Skin of body (tissue), 2 donors: ENCODE data around the gene PCNA. TPM values are rescaled to one million over a fixed set of nuclear protein-coding genes. Genes with fewer than 3 reads are reported as not detected.
A peak's percentile ranks its signal among the peaks of the same experiment; 100 is the strongest.

ENCODE experiments used
- DNase-seq: peaks from one replicate; lab custom pipeline; 2025; lab: John Stamatoyannopoulos, UW
- total RNA-seq: library from RNA; depleted of rRNA; stranded (reverse); fragments of >200 nt; gene quantifications from one replicate; pipeline ENCODE4 v1.2.3, GENCODE V29; 2014

Gene PCNA
- 56.2 TPM for total RNA-seq

DNA sequence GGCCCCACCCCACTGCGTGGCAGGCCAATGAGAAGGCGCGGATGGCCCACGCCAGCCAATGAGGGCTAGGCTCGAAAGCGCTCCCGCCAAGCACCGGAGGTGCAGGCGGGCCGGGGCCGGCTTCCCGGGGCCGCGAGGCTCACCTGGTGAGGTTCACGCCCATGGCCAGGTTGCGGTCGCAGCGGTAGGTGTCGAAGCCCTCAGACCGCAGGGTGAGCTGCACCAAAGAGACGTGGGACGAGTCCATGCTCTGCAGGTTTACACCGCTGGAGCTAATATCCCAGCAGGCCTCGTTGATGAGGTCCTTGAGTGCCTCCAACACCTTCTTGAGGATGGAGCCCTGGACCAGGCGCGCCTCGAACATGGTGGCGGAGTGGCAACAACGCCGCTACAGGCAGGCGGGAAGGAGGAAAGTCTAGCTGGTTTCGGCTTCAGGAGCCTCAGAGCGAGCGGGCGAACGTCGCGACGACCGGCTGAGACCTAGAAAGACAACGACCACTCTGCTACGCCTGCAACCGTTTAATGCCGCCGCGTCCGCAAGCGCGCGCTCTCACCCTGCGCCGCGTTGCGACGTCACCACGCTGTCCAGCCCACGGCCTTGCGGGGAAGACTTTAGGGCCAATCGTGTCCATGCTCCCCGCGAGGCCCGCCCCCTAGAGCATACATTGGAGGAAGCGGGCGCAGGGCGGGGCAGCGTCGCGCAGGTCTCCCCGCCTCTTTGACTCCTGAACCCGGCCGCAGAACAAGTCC is at the start of gene PCNA:
Gene PCNA (minus strand): TSS at position 524 of the 750 bp plus-strand sequence. CDS start 160 bp downstream, at position 364.
- peak; percentile 91 for DNase-seq

DNA sequence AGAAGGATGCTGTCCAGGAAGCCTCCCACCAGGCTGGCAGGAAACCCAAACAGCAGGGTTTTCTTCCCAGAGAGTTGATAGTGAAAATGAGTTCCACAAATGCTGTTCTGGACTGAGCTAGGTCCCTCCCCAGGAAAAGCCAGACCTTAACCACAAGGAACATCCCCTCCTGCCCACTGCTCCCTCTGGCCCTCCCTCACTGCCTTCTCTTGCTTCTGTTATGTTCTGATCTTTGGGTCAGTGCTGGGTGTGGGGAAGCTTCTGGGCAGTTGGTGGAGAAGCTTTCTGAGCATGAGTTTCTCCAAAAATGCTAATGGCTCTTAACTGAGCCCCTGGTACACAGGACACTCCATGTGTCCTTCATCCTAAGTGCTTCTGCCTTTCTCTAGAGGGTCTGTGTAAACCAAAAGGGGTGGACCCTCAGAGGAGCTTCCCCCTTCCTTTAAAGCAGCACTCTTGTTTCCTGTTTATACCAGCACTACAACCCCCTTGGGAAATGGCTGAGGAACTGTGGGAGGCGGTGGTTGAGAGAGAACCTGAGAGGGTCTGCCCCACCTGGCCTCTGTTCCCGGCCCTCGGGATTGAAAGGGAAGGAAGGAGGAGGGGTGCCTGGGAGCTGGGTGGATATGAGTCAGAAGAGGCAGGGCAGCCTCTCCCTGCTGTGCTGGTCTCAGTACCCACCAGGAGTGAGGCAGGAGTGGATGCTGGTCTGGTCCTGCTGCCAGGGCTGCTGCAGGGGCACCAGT is 49.1 kb upstream of the PCNA start:
- DNase-seq = no peak

DNA sequence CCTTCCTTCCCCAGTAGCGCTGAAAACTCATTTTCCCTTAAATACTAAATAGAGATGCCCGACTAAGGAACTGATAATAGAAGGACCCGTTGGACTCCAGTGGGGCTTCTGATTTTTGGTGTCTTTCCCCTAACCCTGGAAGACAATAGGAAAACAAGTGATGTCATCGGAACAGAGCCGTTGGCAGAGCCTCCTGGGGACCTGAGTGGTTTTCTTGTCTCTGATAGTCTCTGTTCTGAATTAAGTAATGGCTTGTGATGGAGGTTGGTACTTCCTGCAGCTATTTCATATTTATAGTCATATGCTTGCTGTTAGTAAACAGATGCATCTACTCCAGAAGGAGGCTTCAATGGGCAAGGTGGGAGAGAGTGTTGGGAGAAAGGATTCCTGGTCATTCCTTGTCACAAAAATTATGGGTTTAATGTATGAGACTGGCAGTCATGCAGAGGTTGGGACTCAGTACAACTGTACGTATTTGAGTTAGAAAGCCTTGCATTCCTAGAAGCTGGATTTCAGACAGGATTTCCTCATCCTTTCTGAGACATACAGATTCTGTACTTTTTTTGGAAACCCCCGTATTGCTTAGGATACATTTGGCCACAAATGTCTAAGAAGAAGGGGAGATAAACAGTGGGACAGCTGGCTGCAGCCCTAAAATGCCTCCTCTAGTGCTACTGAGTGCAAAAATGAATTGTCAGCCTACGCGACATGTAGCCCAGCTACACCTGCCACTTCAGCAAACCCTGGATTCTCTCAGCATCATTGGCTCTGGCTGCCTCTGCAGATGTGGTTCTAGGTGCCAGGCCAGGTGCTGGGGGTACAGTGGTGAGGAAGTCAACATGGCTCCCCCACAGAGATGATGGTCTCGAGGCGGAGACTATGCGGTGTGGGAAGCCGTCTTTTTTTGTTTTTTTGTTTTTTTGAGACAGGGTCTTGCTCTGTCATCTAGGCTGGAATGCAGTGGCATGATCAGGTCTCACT is 45.2 kb upstream of the PCNA start:
- no peak for DNase-seq

DNA sequence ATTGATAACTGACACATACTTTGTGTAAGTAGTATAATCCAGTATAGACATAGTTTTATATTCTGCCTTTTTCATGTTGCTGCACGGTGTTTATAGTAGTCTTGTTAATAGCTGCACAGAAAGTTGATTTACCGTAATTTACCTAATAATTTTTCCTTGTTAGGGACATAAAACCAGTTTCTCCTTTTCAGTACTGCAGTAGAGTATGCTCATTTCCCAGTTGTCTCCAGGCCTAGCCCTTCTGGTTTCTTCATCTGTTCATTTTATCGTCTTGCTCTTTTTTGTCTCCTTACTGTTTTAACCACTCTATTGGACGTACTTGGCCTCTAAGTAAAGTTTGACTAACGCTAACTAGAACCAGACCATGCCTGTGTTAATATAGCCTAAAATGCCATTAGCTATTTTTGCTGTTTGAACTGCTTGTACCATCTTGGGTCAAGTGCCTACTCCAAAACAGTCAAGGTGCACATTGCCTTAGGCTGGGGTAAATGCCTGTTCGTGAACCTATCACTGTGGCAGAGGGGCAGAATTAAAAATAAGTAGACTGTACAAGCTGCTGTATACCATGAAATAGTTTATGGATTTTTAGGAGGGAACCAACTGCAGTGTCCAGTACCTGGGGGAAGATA is 41.9 kb upstream of the PCNA start:
- no peak for DNase-seq

DNA sequence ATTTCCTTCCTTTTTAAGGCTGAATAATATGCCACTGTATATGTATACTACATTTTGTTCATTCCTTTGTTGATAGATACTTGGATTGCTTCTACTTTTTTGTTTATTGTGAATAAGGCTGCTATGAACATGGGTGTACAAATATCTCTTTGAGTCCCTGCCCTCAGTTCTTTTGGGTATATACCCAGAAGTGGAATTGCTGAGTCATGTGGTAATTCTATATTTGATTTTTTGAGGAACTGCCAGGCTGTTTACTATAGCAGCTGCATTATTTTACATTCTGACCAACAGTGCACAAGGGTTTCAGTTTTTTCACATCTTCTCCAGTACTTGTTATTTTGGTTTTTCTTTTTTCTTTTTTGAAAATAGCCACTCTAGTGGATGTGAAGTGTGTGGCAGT is 41.1 kb upstream of the PCNA start:
- no peak for DNase-seq

DNA sequence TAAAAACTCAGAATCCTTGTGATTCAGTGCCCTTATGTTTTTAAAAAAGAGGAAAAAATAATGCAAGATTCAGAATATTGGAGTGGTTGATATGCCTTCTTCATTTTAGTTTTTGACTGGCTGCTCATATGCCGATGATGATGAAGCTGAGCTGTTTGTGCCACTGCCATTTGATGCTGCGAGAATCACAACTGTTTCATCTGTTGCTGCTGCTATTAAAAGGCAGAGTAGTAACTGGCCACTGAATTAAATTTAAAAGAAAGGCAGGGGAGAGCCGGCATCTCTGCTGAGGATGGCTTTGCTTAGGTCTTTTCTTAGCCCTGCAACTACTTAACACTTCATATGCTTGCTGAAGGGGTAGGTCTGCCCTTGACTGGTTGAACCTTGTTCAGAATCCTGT is 40.2 kb upstream of the PCNA start:
- DNase-seq = no peak

DNA sequence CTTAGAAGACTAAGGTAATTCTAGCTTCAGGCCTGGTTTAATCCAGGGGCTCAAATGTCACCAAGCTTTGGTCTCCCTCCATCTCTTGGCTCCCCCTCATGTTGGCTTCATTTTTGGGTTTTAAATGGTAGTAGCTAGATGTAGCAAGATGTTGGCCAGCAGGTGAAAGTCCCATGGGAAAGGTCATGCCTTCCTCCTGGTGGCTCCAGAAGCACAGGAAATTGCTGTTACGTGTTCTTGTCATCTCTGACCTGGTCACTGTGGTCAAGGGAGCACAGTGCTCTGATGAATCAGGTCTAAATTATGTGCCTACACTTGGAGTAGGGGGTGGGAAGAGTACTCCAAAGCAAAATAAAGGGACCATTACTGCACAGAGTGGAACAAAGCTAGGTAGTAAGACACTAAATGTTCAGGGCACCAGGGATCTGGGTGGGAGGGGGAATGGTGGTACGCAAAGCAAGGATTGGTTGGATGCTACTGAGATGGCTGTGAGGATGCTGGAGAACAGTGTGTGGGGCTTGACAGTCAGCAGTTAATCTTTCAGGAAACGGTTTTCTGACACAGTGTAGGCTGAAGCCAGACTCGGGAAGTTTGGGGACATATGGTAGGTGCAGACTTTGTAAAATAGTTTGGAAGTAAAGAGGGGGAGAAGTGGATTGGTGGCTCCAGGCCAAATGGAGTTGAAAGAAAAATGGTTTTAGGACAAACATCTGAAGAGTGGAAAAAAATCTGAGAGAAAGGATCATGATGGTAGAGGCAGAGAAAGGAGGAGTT is 37.1 kb upstream of the PCNA start:
- no peak for DNase-seq

DNA sequence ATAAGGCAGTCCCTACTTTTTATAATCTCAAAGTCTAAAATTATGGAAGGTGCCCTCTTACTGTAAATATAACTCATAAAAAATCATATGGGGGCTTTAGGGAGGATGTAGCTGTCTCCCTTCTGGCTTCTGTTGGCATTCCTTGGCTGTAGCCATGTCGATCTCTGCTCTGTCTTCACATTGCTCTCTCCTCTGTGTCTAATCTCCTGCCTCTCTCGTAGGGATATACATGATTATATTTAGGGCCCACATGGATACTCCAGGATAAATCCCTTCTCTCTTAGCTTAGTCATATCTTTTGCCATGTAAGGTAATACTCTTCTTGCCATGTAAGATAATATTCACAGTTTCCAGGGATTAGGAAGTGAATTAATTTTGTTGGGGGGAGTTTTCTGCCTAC is 35.6 kb upstream of the PCNA start:
- DNase-seq = no peak

DNA sequence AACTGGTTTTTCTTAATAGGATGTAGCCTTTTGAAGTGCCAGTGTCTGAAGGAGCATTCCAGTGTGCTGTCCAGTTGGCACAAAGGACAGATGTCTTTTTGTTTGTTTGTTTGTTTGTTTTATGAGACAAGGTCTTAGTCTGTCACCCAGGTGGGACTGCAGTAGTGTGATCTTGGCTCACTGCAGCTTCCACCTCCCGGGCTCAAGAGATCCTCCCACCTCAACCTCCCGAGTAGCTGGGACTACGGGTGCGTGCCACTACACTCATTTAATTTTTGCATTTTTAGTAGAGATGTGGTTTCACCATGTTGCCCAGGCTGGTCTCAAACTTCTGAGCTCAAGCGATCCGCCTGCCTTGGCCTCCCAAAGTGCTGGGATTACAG is 34.8 kb upstream of the PCNA start:
- DNase-seq = no peak

DNA sequence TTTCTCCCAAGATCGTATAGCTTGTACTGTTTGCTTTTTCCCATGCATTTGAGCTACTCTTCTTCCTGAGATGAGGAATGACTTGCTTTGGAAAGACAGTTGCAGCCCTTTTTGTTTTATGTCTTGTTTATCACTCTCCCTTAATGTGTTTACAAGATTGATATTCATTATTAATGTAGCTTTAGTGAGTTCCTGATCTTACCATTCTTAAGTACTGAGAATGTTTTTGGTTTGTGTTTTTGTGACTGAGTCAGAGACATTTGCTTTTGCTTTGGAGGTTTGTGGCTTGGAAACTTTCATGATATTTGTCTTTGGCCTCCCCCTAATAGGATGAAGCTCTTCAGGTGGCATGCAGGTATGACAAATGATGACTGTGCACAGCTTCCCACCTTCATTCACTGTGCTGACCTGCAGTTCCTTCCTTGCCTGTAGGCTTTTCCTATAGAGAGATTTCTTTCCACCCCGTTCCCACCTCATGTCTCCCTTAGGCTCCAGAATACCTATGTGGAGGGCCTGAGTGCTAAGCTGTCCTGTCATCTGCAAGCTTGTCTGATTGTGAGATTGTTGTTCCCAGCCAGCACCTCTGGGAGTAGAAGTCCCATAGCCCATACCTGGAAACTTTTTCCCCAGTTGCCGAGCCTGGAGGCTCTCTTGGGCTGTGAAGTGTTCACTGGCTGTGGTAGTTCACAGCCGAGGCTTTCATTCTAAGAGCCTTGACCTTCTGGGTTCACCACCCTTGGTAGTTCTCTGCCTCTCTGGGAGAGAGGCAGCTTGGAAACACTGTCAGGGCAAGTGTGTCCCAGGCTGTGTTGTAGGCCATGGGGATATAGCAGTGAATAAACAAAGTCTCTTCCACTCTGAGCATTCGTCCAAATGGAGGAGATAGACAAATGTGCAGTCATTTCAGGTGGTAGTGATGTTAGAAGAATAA is 34.1 kb upstream of the PCNA start:
- DNase-seq = no peak

DNA sequence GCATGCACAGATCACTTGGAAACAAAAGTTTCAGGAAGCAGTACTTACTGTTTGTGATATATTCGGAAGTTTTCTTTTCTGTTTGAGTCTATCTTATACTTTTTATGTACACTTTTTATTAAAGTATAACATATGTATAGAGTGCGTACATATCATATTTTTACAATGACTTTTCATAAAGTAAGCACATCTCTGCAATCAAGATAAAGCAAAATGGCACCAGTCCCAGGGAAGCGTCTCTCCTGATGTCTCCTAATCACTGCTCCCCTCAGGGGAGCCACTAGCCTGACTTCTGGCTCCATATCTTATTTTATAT is 33.4 kb upstream of the PCNA start:
- no peak for DNase-seq

DNA sequence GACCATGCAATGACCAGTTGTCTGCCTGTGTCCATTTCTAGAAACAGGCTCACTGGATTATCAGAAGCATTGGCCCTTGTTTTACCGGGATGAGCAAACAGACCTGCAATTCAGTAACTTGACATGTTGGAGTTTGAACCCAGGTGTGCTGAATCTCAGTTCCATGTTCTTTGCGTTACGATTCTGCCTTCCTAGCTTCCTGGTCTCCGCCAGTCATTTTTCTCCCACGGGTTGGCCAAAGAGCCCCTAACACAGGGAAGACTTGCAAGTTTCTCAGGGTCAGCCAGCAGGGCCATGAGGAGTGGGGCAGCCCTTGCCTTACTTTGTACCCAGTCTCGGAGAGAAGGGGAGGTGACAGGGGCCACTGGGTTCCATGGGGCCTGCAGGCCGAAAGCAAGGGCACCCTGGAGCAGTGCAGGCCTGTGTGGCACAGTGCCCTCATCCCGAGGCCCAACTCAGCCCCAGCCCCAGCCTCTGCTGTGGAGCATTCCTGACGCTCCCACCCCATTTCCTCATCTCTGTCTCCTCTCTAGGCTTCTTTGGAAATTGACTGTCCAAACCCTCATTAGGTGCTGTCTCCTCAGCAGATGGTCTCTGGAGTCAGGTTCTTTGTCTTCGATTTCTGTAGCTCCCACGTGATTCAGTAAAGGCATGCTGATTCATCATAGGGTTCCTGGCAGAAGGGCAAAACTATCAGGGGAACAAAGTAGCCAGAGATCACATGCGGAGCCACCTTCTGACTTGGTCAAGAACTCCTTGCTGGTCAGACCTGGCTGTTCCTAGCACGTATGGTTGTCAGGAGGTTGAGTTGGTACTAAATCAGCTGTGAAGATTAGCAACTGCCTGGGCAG is 30.7 kb upstream of the PCNA start:
- no peak for DNase-seq

DNA sequence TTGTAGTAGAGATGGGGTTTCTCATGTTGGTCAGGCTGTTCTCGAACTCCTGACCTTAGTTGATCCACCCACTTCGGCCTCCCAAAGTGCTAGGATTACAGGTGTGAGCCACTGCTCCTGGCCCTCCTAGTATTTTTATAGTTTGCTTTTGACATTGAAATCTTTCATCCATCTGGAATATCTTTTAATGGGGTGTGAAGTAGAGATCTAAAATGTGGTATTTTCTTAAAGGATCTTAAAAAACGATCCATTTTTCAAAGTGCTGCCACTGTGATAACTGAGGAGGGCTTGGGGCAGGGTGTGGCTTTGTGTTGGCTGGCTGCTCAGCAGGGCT is 30.1 kb upstream of the PCNA start:
- DNase-seq = no peak

DNA sequence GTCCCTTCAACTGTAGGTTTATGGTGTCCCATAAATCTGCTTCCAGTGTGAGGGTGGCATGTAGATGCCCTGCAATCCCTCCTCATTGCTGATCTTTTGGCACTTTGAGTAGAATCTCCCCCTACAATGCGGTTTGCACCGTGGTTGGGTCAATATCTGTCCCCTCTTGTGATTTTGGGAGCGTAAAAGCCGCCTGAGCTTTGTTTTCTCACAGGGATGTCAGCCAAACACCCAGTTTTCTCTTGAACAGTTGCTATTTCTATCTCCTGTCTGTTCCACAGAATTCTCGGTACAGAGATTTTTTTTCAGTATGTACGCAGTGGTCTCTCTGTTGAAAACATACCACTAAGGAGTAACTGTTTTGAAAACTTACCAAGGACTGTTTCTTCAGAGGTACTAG is 28.8 kb upstream of the PCNA start:
- no peak for DNase-seq

DNA sequence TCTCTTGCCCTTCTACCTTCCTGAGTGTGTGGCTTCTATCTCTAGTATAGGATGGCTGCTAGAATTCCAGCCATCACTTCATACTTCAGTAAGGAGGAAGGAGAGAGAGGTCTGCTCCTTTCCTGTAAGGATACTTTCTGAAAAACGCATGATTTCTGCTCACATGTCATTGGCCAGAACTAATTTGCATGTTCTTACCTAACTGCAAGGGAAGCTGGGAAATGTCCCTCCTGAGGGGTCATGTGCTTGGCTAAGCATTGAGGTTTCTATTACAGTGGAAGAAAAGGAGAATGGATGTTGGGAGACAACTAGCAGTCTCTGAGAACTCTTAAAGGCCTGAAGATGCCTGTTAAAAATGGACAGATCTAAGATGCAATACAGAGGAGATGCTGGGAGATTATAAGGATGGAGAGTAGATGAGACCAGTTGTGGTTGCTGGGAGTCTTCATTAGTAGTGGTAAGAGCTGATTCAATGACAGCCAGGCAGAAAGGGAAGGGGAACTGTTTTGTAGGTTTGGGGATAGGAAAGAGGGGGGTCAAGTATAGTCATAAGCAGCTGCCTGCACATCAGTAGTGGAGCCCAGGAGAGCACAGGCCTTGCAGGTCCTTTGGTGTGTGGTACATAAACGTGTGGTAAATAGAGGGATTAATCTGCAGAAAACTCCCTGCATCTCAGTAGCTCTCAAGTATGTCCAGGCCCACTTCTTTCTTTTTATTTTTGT is 27.3 kb upstream of the PCNA start:
- DNase-seq = no peak

DNA sequence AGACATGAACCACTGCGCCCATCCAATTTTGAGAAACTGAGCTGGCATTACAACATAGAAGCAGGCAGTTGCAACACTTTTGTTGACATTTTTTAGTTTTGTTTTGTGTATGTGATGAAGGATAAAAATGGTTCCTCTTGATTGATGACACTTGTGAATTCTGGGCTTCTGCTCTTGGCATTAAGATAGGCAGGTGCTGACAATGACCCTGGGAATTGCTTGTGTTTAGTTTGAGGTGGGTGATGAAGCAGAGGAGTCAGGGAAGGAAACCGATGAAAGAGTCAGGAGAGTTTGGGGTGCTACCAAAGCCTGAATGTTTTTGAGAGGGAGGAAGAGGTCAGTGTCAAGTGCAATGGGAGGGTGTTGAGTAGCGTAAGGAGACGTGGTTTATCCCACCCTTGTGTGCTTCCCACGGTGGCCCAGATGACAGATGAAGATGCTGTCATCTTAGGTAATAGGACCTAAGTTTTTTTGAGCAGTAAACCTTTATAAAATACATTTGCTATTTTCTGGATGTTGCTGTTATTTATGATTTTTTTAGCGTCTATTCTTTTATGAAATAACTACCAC is 26.4 kb upstream of the PCNA start:
- DNase-seq = no peak

DNA sequence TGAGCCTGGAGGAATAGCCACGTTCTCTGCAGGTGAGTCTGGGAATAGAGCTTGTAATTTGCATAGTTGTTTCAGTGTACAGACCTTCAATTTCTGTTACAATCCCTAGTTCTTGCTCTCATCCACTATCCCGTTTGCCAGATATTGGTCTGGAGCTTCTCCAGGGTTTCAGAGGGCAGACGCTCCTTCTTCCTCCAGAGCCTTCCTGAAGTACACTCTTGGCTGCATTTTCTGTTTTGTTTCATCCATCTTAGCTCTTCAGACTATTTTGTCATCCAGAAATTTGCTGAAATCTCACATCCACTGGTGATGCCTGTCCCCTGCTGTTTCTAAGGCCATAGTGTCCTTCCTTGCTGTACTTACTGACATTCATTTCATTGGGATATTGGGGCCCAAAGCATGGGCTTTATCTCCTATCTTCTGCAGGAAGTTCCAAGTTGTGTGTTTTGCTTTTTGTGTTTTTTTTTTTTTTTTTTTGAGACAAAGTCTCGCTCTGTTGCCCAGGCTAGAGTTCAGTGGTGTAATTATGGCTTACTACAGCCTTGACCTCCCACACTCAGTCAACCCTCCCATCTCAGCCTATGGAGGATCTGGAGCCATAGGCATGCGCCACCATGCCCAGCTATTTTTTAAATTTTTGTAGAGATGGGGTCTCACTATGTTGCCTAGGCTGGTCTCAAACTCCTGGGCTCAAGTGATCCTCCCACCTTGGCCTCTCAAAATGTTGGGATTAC is 25.8 kb upstream of the PCNA start:
- no peak for DNase-seq
